Natural killer cell (primary cell): ENCODE measurements around the gene GPHN. TPM values are rescaled to one million over a fixed set of nuclear protein-coding genes. Genes with fewer than 3 reads are reported as not detected.

Experiments used
- ATAC-seq, 3 donors: fragments of 150-1000 bp in 2 of 3; fragments of 200-7000 bp in 1 of 3; cut with Tn5 transposase; 1 replicate in 1 of 3; 2 replicates in 2 of 3; pipeline ENCODE4 v1.10.0; 2021; ENCODE audit warnings: mild to moderate bottlenecking in 2 of 3, moderate library complexity in 2 of 3
- DNase-seq, 2 donors: peaks; one replicate each; pipeline versions ENCODE4 v3.0.0 to v3.0.0-alpha.2; 2013 to 2021; ENCODE audit warnings: mixed read lengths in 1 of 2
- H3K27ac ChIP-seq: one replicate; pipeline ENCODE4 v1.5.1; 2013; ENCODE audit warnings: mild to moderate bottlenecking, low read length
- H3K27me3 ChIP-seq: one replicate; pipeline ENCODE4 v1.6.1; 2013; ENCODE audit warnings: low read length; ENCODE audit not compliant: control insufficient read depth, insufficient read depth
- H3K36me3 ChIP-seq: one replicate; pipeline ENCODE4 v1.6.1; 2013; ENCODE audit warnings: low read length; ENCODE audit not compliant: control insufficient read depth, insufficient read depth
- H3K4me1 ChIP-seq: one replicate; pipeline ENCODE4 v1.6.1; 2013; ENCODE audit warnings: low read length; ENCODE audit not compliant: control insufficient read depth, insufficient read depth
- H3K4me3 ChIP-seq: one replicate; pipeline ENCODE4 v1.5.1; 2013; ENCODE audit warnings: low read length
- H3K9me3 ChIP-seq: one replicate; pipeline ENCODE4 v1.6.1; 2013; ENCODE audit warnings: low read length; ENCODE audit not compliant: control insufficient read depth, insufficient read depth
- H3K27ac Mint-ChIP-seq, 2 donors: one replicate each; pipeline ENCODE4 v1.8.0; 2022; ENCODE audit warnings: mild to moderate bottlenecking in 2 of 2, mixed read lengths in 2 of 2, moderate library complexity in 1 of 2
- H3K27me3 Mint-ChIP-seq, 2 donors: one replicate each; pipeline ENCODE4 v1.8.0; 2022; ENCODE audit warnings: low read depth in 2 of 2, mixed read lengths in 2 of 2
- H3K36me3 Mint-ChIP-seq: one replicate; pipeline ENCODE4 v1.8.0; 2022; ENCODE audit warnings: mixed read lengths
- H3K4me1 Mint-ChIP-seq, 2 donors: one replicate each; pipeline ENCODE4 v1.8.0; 2022; ENCODE audit warnings: mixed read lengths in 2 of 2
- H3K4me3 Mint-ChIP-seq: one replicate; pipeline ENCODE4 v1.8.0; 2022; ENCODE audit warnings: mild to moderate bottlenecking, moderate library complexity, mixed read lengths
- H3K9me3 Mint-ChIP-seq, 2 donors: one replicate each; pipeline ENCODE4 v1.8.0; 2022; ENCODE audit warnings: mixed read lengths in 2 of 2
- CTCF ChIP-seq: fragments of 200-600 bp; IDR thresholded peaks from one replicate; pipeline ENCODE4 v1.8.0; 2022; ENCODE audit warnings: antibody characterized with exemption
- WGBS: methylation state at CpG from one replicate; pipeline ENCODE4 v1.1.7; 2013; ENCODE audit warnings: missing lambda C conversion rate; ENCODE audit not compliant: insufficient coverage; 5-methylcytosine and 5-hydroxymethylcytosine counted together
- intact Hi-C: fragments of 100-400 bp; cut with micrococcal nuclease; formaldehyde crosslinking; loops from one replicate; pipeline ENCODE4 v1.14.2; 2022
- total RNA-seq, 4 donors: library from RNA; stranded (reverse); fragments of 120-200 nt in 1 of 4; gene quantifications; one replicate each; pipeline versions ENCODE4 v1.2.3 to v1.2.4, GENCODE V29; 2013 to 2022

Gene GPHN
- total RNA-seq, 3 donors from 2014 or later (not counting 1 experiment from before 2014, with no cell fraction given), result 6.3 to 9.4 (median 8.7) TPM

- ATAC-seq (no peak), DNase-seq (no peak)
- intact Hi-C loops, result no loop called here
- no peak overlapping the region for H3K27ac Mint-ChIP-seq
- H3K4me3 Mint-ChIP-seq, result no peak overlapping the region
- no peaks in the 10 kb centered on the region for H3K27me3 Mint-ChIP-seq
- Histone ChIP-seq H3K4me1 (no peaks in the 10 kb centered on the region), H3K27ac (no peak overlapping the region), H3K4me3 (no peak overlapping the region), H3K36me3 (no peaks in the 10 kb centered on the region), H3K9me3 (no peaks in the 10 kb centered on the region), H3K27me3 (no peaks in the 10 kb centered on the region)
- H3K36me3 Mint-ChIP-seq, result no peaks in the 10 kb centered on the region
- no peak for TF ChIP-seq CTCF
- no peaks in the 10 kb centered on the region for H3K4me1 Mint-ChIP-seq
- H3K9me3 Mint-ChIP-seq, result no peaks in the 10 kb centered on the region
- 88% methylated on average over 3 of the region's 4 CpGs for WGBS
These were observed 643.2 kb downstream of the GPHN start for GRCh38 chr14:67151082-67151666.

GRCh38 chr14:67158566-67158965 lies 650.6 kb downstream of the GPHN start:
- Mint-ChIP-seq H3K4me1 (no peaks in the 10 kb centered on the region), H3K27me3 (no peaks in the 10 kb centered on the region), H3K27ac (no peak overlapping the region), H3K36me3 (no peaks in the 10 kb centered on the region), H3K9me3 (no peaks in the 10 kb centered on the region), H3K4me3 (no peak overlapping the region)
- TF ChIP-seq CTCF, result no peak
- Histone ChIP-seq H3K36me3 (no peaks in the 10 kb centered on the region), H3K27ac (no peak overlapping the region), H3K4me3 (no peak overlapping the region), H3K27me3 (no peaks in the 10 kb centered on the region), H3K9me3 (no peaks in the 10 kb centered on the region), H3K4me1 (no peaks in the 10 kb centered on the region)
- DNase-seq (no peak), ATAC-seq (no peak)
- intact Hi-C loops, result no loop called here

- no peak overlapping the region for H3K4me3 ChIP-seq
These were observed 654.4 kb downstream of the GPHN start for GRCh38 chr14:67162385-67162784.

More at GRCh38 chr14:67162385-67162784, 654.4 kb downstream of the GPHN start:
- DNase-seq (no peak), ATAC-seq (no peak)
- H3K27me3 ChIP-seq, result no peaks in the 10 kb centered on the region
- no peak overlapping the region for H3K27ac ChIP-seq
- no peaks in the 10 kb centered on the region for H3K36me3 ChIP-seq
- no peak overlapping the region for H3K27ac Mint-ChIP-seq
- H3K9me3 ChIP-seq, result no peaks in the 10 kb centered on the region
- H3K36me3 Mint-ChIP-seq, result no peaks in the 10 kb centered on the region
- H3K4me1 ChIP-seq, result no peaks in the 10 kb centered on the region
- no peaks in the 10 kb centered on the region for H3K27me3 Mint-ChIP-seq
- no peaks in the 10 kb centered on the region for H3K4me1 Mint-ChIP-seq
- no peak for TF ChIP-seq CTCF
- H3K9me3 Mint-ChIP-seq, result no peaks in the 10 kb centered on the region
- WGBS, result 83% methylated on average over 4 of the region's 4 CpGs
- intact Hi-C loops, result no loop called here
- H3K4me3 Mint-ChIP-seq, result no peak overlapping the region
